T-helper 17 cell (primary cell): Measurements from ENCODE around the gene S100A9. TPM values are rescaled to one million over a fixed set of nuclear protein-coding genes. Genes with fewer than 3 reads are reported as not detected.
A peak's percentile ranks its signal among the peaks of the same experiment; 100 is the strongest.

Experiments used
- ATAC-seq: fragments of 150-1000 bp; cut with Tn5 transposase; 2 replicates; pipeline ENCODE4 v1.10.0; 2021; ENCODE audit warnings: mild to moderate bottlenecking, moderate library complexity
- DNase-seq, 3 donors: peaks; one replicate each; pipeline versions ENCODE4 v3.0.0 to v3.0.0-alpha.2; 2020 to 2021
- H3K9me3 ChIP-seq: one replicate; pipeline ENCODE4 v1.7.0; 2013; ENCODE audit warnings: low read length, mild to moderate bottlenecking; ENCODE audit not compliant: control insufficient read depth, poor library complexity, severe bottlenecking
- H3K27ac Mint-ChIP-seq: one replicate; pipeline ENCODE4 v1.8.0; 2022; ENCODE audit warnings: mild to moderate bottlenecking, moderate library complexity, mixed read lengths
- H3K27me3 Mint-ChIP-seq: one replicate; pipeline ENCODE4 v1.8.0; 2022; ENCODE audit warnings: mixed read lengths
- H3K36me3 Mint-ChIP-seq: one replicate; pipeline ENCODE4 v1.8.0; 2022; ENCODE audit warnings: low read depth, mixed read lengths
- H3K4me1 Mint-ChIP-seq: one replicate; pipeline ENCODE4 v1.8.0; 2022; ENCODE audit warnings: mild to moderate bottlenecking, mixed read lengths
- H3K4me3 Mint-ChIP-seq: one replicate; pipeline ENCODE4 v1.8.0; 2022; ENCODE audit warnings: mild to moderate bottlenecking, moderate library complexity, mixed read lengths
- total RNA-seq, 4 donors: library from RNA in 2 of 4; stranded (reverse) in 2 of 4; gene quantifications; one replicate each; pipeline ENCODE4 v1.2.3 and lab custom pipeline; 2022 to 2026

S100A9 gene
- total RNA-seq, 2 donors from 2014 or later: 11.9 to 138 TPM

DNA sequence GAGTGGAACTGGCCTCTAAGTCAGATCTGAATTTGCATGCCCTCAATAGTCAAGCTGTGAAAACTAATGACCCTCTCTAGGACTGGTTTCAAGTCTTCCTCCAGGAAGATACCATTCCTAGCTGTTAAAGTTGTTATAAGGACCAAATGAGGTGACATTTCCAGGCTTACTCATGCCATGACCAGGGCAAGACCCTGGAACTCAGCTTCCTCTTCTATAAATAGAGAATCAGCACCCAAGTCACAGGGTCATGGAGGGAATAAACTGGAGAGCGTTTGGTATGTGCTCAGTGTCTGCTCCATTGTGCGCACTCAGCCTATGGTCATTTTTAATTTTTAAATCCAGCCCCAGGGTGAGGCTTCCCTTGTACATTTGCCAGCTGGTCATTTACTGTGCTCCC, 2.5 kb downstream of the S100A9 start:
- H3K9me3 ChIP-seq: no peaks in the 10 kb centered on the region
- Mint-ChIP-seq H3K27me3 (peaks cover 32% of the 10 kb centered on the region), H3K36me3 (peaks cover 13% of the 10 kb centered on the region), H3K4me3 (no peak overlapping the region), H3K4me1 (peaks cover 27% of the 10 kb centered on the region), H3K27ac (no peak overlapping the region)
- ATAC-seq: no peak
- no peak for DNase-seq

DNA sequence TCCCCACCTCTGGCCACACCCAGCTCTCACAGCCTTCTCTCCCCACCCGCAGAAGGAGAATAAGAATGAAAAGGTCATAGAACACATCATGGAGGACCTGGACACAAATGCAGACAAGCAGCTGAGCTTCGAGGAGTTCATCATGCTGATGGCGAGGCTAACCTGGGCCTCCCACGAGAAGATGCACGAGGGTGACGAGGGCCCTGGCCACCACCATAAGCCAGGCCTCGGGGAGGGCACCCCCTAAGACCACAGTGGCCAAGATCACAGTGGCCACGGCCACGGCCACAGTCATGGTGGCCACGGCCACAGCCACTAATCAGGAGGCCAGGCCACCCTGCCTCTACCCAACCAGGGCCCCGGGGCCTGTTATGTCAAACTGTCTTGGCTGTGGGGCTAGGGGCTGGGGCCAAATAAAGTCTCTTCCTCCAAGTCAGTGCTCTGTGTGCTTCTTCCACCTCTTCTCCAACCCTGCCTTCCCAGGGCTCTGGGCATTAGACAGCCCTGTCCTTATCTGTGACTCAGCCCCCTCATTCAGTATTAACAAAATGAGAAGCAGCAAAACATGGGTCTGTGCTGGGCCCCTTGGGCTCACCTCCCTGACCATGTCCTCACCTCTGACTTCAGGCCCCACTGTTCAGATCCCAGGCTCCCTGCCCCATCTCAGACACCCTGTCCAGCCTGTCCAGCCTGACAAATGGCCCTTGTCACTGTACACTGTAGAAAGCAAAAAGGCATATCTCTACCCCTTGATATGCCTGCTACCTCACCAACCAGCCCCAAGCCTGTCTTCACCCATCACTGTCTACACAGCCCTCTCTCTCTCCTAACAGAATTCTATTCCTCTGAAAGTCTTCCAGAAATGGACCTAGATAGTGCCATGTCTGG, 3.2 kb downstream of the S100A9 start:
- Mint-ChIP-seq H3K4me1 (peaks cover 27% of the 10 kb centered on the region), H3K27me3 (peaks cover 32% of the 10 kb centered on the region), H3K36me3 (peaks cover 13% of the 10 kb centered on the region), H3K4me3 (no peak overlapping the region), H3K27ac (no peak overlapping the region)
- no peak for DNase-seq
- H3K9me3 ChIP-seq: no peaks in the 10 kb centered on the region
- ATAC-seq: no peak

DNA sequence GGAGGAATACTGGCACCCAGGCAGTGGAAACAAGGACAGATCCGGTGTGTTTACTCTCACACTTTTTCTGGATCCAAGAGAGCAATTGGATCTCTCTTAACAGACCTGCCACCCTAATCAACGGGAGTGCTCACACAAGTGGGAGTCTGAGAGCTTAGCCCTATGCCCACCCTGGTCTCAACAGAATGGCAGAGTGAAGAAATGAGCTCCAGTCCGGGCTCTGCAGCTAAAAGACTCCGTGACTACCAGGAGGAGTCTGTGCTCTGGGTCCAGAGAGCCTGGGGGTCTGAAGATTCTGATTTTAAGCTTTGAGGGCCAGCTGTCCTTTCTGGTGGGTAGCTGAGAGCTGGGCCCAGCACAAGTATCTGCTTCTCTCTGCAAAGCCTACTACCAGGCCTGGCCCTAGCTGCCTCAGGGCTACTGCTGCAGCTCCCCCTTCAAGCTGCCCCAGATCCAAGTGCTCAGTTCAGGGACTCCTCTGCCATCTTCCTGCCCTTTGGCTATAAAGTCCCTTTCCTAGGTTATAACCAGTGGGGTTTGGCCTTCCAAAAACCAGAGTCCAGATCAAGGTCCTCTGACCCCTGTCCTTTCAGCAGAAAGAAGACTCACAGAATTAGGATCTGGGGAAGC, 3.9 kb downstream of the S100A9 start:
- no peaks in the 10 kb centered on the region for H3K9me3 ChIP-seq
- Mint-ChIP-seq H3K4me3 (no peak overlapping the region), H3K36me3 (peaks cover 11% of the 10 kb centered on the region), H3K27me3 (peaks cover 32% of the 10 kb centered on the region), H3K4me1 (peaks cover 25% of the 10 kb centered on the region), H3K27ac (no peak overlapping the region)
- ATAC-seq (no peak), DNase-seq (no peak)

DNA sequence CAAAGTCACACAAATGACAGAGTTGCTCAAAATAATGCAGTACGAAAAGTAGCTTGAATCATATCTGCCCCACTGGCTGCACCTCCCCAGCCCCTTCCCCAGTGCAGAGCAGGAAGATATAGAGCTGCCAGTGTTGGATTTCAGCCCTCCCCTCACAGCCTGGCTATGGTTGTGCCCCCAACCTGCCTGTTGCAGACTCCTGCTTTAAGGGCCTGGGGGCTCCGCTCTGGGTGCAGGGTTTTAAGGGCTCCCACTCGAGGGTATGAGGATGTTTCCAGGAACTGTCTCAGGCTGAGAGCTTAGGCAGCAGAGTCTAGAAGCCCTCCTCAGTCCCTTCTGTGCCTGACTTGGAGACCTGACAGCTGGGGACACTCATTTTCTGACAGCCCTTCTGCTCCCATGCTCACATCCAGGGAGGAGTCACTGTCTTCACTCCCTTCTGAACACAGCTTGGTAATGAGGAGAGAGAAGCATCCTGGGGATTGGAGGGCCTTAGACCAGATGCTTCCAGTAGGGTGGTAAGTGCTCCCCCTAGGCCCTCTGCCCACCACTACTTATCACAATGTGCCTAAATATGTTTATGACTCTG, 4.6 kb downstream of the S100A9 start:
- H3K27me3 Mint-ChIP-seq: peaks cover 32% of the 10 kb centered on the region
- H3K4me1 Mint-ChIP-seq: peaks cover 20% of the 10 kb centered on the region
- no peak overlapping the region for H3K27ac Mint-ChIP-seq
- H3K36me3 Mint-ChIP-seq: peaks cover 11% of the 10 kb centered on the region
- DNase-seq (no peak), ATAC-seq (no peak)
- H3K4me3 Mint-ChIP-seq: no peak overlapping the region
- no peaks in the 10 kb centered on the region for H3K9me3 ChIP-seq

DNA sequence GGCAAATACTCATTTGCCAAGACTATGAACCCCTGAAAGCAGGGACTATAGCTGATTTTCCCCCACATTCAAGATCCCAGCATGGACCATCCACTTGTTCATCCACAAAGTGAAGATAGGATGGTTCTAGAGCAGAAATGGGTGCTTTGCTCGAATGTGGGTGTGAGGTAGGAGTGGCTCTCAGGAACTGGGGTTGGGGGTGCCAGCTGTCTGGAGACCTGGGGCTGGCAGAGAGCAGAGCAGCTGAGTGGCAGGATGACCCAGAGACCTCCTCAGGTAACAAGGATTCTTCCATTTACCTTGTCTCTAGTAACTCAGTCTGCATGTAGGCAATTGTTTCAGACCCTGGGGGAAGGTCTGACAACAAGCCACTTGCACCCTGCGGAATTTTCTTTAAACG, 6.0 kb downstream of the S100A9 start:
- Mint-ChIP-seq H3K4me3 (no peak overlapping the region), H3K27me3 (peaks cover 32% of the 10 kb centered on the region), H3K4me1 (peaks cover 9% of the 10 kb centered on the region), H3K36me3 (peaks cover 11% of the 10 kb centered on the region), H3K27ac (no peak overlapping the region)
- DNase-seq (no peak), ATAC-seq (no peak)
- no peaks in the 10 kb centered on the region for H3K9me3 ChIP-seq

DNA sequence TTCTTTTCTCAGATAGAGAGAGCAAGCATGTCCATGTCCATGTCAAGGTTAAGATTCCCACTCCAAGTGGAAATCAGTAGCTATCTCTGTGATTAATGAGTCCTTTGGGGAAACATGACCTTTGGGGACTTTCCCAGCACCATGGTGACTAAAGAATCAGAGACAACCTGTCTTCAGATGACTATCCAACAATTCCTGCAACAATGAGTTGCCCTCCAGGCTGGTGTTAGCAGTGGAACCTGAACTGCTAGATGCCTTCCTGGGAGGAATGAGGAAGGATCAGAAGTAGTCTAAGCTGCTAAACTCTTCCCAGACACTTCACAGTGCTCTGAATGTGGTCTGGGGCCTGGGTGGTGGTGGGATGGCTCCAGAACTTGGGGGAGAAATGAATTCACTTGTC, 6.5 kb downstream of the S100A9 start:
- DNase-seq: no peak
- ATAC-seq: no peak
- no peaks in the 10 kb centered on the region for H3K9me3 ChIP-seq
- Mint-ChIP-seq H3K27me3 (peaks cover 32% of the 10 kb centered on the region), H3K4me3 (no peak overlapping the region), H3K4me1 (peaks cover 8% of the 10 kb centered on the region), H3K27ac (no peak overlapping the region), H3K36me3 (peaks cover 11% of the 10 kb centered on the region)

DNA sequence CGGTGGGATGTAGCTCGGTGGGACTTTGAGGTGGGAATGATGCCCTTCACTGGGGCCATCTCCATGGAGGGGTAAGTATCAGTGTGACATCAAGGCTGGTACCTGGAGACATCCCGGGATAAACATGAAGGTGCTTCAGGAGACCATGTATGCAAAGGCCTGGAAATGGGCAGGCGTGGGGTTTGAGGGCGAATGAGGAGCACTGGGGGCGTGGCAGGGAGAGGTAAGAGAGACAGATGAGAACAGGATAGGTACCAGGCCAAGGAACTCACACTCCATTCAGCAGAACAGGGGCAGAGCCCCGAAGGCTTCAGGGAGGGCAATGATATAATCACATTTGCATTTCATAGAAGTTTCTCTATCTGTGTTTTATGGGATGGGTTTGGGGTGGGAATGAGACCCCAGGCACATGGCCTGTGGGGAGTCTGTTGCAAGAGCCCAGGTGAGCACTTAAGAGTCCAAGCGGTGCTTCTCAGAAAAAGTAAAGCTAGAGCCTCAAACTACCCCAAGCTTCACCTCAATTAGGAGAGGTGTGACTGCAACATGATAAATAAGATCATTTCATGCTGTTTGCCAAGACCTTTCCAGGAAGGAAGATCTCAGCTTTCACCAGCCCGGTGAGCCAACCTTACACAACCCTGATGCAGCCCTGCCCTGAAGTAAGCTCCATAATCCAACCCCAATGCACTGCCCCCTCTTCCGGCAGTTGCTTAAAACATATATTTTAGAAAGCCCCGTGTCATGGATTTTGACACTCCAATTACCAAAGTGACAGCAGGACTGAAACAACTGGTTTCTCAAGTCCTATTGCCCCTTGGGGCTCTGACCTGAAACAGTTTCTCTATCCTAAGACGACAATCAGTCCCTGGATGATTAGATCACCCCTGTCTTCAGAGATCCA, 7.4 kb downstream of the S100A9 start:
- Mint-ChIP-seq H3K4me3 (no peak overlapping the region), H3K4me1 (peaks cover 8% of the 10 kb centered on the region), H3K27me3 (peaks cover 39% of the 10 kb centered on the region), H3K36me3 (peaks cover 11% of the 10 kb centered on the region), H3K27ac (peak overlapping the region; percentile 67)
- DNase-seq (no peak), ATAC-seq (no peak)
- no peaks in the 10 kb centered on the region for H3K9me3 ChIP-seq

DNA sequence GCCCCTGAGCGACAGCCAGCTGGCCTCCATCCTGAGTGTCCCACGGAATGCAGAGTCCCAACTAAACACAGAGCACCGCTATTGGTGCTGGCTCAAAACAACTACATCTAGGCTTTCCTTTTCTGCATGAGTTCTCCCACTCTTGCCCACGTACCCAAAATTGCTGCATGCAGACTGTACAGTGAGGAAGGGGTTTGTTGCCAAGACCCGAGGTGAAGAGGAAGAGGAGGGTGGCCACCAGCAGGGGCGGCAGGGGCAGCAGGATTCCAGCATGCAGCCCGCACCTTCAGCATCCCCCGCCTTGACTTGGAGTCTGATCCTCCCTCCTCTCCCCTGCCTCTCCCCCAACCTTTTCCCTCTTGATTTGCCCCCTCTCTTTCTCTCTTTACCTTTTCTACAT, 8.0 kb downstream of the S100A9 start:
- DNase-seq: no peak
- Mint-ChIP-seq H3K36me3 (peaks cover 11% of the 10 kb centered on the region), H3K4me3 (no peak overlapping the region), H3K27ac (no peak overlapping the region), H3K27me3 (peaks cover 41% of the 10 kb centered on the region), H3K4me1 (peaks cover 8% of the 10 kb centered on the region)
- ATAC-seq: no peak
- no peaks in the 10 kb centered on the region for H3K9me3 ChIP-seq

DNA sequence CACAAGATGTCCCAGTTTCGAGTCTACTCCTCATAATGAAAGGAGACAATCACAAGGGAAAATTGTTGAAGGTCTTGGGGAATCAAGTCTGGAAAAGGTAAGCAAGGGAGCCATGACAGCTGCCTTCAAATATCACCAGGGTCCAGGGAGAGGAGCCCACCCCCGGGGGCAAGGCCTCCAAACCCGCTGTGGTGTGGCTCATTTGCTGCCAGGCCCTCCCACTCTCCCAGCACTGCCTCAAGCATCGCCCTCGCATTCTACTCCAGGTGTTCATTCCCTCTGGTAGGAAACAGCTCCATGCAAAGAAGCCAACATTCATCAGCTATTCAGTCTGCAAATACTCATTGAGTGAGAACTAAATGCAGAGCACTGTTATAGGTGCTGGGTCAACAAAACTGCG, 8.6 kb downstream of the S100A9 start:
- peaks cover 4% of the 10 kb centered on the region for H3K4me1 Mint-ChIP-seq
- H3K27me3 Mint-ChIP-seq: peaks cover 36% of the 10 kb centered on the region
- H3K4me3 Mint-ChIP-seq: no peak overlapping the region
- no peak for DNase-seq
- no peak for ATAC-seq
- H3K27ac Mint-ChIP-seq: peak overlapping the region; percentile 22
- peaks cover 7% of the 10 kb centered on the region for H3K36me3 Mint-ChIP-seq
- H3K9me3 ChIP-seq: no peaks in the 10 kb centered on the region

DNA sequence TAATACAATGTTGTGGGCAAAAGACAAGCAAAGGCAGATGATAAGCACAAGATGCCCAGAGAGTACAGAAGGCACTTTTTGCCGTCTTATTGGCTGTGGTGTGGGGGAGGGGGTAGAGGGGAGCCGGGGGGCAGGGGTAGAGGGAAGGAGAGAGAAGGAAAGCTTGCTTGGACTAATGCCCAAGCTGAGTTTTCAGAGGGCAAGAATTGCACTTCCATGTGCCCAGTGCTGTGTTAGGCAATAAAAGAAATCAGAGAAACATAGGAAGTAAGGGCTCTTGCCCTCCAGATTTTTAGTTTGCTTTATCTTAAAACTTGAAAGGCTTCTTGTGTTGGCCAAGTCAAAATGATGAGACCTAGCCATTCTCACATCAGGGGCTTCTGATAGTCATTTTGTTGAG, 9.4 kb downstream of the S100A9 start:
- H3K9me3 ChIP-seq: no peaks in the 10 kb centered on the region
- Mint-ChIP-seq H3K36me3 (peaks cover 7% of the 10 kb centered on the region), H3K27me3 (peaks cover 38% of the 10 kb centered on the region), H3K27ac (no peak overlapping the region), H3K4me1 (peaks cover 4% of the 10 kb centered on the region), H3K4me3 (no peak overlapping the region)
- ATAC-seq (no peak), DNase-seq (no peak)

DNA sequence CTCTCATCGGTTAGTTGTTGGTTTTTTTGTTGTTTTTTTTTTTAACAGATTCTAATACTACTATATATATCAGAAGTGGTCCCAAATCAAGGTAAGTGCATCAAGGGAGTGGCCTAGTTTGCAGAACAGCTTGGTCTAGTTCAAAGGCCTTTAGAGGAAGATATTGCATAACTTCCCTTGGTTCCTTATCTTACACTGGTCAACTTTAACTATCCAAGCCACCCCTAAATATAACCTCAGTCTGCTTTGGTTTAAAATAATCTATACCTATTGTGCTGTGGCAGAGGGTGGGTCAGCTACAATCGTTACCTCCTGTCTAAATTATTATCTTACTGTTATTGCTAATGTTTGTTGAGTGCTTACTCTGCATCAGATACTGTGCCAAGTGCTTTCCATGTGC, 10.8 kb downstream of the S100A9 start:
- H3K9me3 ChIP-seq: no peaks in the 10 kb centered on the region
- peaks cover 1% of the 10 kb centered on the region for H3K36me3 Mint-ChIP-seq
- no peak overlapping the region for H3K4me3 Mint-ChIP-seq
- H3K4me1 Mint-ChIP-seq: peaks cover 4% of the 10 kb centered on the region
- DNase-seq (no peak), ATAC-seq (no peak)
- H3K27me3 Mint-ChIP-seq: peaks cover 30% of the 10 kb centered on the region
- H3K27ac Mint-ChIP-seq: no peak overlapping the region

DNA sequence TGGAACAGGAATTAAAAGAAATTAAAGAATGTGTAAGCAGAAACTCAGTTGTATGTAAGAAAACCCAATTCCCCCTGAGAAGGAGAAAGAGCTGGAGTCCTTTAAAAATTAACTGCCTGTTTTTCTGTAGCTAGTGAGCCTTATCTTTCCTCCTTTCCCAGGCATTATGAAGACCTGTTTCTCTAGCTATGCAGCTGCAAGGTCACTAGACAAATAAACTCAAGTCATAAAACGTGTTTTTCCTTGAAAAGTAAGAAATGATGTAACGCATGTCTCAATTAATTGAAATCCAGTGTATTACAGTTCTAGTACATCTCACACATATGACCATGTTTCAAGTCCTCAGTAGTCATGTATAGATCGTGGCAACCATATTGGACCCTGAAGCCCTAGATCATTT, 12.5 kb downstream of the S100A9 start:
- Mint-ChIP-seq H3K27ac (no peak overlapping the region), H3K4me1 (peaks cover 2% of the 10 kb centered on the region), H3K36me3 (no peaks in the 10 kb centered on the region), H3K27me3 (peaks cover 28% of the 10 kb centered on the region), H3K4me3 (no peak overlapping the region)
- no peak for DNase-seq
- H3K9me3 ChIP-seq: no peaks in the 10 kb centered on the region
- no peak for ATAC-seq

DNA sequence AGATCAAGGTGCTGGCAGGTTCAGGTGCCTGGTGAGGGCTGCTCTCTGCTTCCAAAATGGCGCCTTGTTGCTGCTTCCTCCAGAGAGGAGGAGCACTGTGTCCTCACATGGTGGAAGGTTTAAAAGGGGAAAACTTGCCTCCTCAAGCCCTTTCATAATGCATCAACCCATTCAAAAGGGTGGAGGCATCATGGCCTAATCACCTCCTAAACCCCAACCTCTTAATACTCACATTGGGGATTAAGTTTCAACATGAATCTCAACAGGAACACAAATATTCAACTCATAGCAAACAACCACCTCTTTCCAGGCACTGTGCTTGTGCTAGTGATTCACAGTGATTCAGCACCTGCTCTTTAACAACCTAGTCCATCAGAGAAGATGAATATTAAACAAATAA, 13.6 kb downstream of the S100A9 start:
- ATAC-seq: no peak
- H3K36me3 Mint-ChIP-seq: no peaks in the 10 kb centered on the region
- DNase-seq: no peak
- H3K9me3 ChIP-seq: no peaks in the 10 kb centered on the region
- peaks cover 34% of the 10 kb centered on the region for H3K27me3 Mint-ChIP-seq
- no peak overlapping the region for H3K27ac Mint-ChIP-seq
- H3K4me3 Mint-ChIP-seq: no peak overlapping the region
- H3K4me1 Mint-ChIP-seq: peaks cover 2% of the 10 kb centered on the region
